HuH-7 (cell line): Measurements from ENCODE around the gene SYNE2.
"Not testable (repeated sequence)": the region's sequence is repeated elsewhere in the genome, so short reads cannot be mapped to it uniquely, and the experiment has no call there.

Experiments used
- DNase-seq: peaks from one replicate; pipeline ENCODE4 v3.0.0; 2011; ENCODE audit warnings: low spot score

The SYNE2 gene

DNA sequence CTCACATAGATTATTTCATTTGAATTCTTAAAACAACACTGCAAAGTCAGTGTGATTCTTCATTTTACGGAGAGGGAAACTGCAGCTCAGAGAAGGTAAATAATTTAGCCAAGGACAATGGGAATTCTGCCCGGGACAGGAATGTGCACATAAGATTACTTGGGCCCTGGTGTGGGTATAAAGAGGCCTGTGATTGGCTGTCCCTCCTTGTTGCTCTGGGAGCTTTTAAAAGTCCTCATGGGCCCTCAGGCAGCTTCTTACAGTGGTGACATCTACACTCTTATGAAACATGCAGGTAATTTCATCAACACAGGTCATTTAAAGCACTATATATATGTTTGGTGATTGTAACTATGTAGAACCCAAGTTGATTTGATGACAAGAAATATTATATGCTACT is 341.0 kb downstream of the SYNE2 start:
- DNase-seq, result no peak

GRCh38 chr14:64194404-64194803 is 341.6 kb downstream of the SYNE2 start:
- no peak for DNase-seq

DNA sequence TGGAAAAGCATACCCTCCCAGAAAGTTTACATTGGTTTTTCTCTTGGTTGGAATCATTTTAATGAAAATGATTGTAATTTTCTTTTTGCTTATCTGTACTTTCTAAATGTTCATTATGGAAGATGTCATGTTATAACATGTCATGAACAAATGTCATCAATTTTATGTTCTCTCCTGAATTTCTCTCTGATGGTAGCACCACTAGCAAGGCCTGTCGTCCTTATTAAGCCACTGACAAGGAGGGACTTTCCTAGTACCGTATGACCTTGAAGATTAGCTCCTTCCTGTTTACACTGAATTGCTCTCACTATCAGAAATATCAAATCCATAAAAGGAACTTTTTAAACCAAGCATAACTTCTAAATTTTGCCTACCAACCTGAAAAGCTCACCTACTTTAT is 342.4 kb downstream of the SYNE2 start:
- DNase-seq, result no peak

- DNase-seq, result no peak
Observed at GRCh38 chr14:64196056-64196455, 343.3 kb downstream of the SYNE2 start.

DNA sequence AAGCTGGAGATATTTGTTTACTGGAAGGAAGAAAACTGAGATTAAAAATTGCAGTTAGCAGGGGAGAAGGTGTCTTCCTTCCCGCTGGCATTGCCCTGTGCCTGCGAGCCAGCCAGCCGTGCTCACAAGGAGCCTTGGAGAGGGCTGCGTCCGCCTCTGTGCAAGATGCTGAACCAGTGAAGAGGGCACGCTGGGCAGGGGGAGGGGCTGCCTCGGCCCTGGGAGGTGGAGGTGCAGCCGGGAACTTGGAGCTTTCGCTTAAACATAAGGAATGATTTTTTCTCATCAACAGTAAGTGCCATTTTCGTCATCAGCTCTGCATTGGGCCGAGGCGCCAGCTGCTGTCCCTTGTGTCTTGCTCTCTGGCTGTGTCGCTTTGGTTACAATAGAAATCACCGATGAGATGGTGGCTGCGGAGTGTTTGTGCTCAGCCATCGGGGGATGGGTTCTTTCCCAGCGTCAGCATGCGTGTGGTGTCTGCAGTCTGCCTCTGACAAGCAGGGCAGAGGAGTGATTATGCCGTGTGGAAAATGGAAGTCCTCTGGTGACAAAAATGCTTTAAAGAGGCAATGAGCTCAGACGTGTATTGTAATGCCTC is 344.1 kb downstream of the SYNE2 start:
- no peak for DNase-seq

DNA sequence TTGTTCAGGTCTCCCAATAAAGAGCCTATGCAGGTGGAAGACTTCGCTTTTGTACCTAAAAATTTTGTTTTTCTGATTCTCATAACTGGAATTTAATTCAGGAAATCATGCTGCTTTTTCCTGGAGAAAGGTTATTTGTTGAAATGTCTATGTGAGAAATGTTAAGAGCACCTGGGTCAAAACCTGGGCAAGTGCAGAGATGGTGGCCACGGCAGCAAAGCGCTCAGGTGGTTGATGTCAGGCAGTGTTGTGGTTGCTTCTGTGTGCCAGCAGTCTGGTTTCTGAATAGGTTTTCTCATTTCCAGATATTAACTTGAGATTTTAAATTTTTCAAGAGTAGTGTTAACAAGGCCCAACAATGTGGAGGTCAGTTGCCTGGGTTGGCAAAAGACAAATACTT is 345.2 kb downstream of the SYNE2 start:
- DNase-seq, result no peak

DNA sequence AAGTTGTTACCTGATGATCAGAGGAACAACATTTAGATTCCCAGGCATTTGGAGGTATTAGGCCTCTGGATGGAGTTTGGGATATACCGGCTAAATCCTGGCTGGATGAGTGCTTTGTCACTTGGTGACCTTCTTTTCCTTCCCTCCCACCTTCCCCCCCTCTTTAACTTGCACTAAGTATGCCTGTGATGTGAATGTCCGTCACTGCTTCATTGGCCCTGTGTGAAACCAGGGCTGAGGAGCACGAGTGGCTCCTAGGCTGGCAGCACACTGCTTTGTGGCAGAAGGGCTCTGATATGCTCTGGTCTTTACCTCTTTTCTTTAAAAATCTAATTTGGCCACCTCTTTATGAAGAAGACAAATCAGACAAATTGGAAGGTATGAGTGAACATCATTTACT is 345.7 kb downstream of the SYNE2 start:
- no peak for DNase-seq

DNA sequence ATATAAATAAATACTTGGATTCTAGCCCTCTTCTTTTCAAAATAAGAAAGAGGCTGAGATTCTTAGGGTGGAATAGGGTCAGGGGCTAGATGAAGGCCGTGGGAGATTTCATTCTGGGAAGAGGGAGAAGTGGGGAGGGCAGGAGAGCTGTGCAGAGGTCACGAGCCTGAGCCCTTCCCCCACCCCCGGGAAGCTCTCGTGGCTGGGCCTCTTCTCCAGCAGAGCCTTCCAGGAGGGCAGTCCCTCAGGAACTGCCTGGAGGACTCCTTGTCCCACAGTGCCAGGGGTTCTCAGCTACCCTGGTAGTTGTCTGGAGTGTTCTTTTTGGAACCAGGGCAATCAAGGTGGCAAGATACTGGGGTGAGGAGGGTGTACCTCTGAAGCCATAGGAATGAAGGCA is 347.4 kb downstream of the SYNE2 start:
- DNase-seq, result no peak

DNA sequence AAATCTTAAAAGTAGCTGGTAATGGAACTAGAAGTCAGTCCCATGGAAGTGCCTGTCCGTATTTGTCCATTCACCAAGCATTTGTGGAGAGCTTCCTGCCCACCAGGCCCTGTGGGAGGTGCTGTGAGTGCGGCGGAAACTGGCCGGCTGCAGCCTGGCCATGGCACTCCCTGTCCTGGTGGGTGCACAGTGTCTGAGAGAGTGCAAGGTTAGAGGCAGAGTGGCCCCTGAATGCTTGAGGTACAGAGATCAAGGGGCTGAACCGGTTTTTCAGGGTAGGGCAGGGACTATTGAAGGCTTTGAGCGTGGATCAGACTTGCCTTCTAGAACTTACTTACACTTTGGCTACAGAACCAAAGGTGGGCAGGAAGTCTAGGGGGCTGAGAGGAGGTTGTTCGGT is 348.5 kb downstream of the SYNE2 start:
- no peak for DNase-seq

- no peak for DNase-seq
Observed at GRCh38 chr14:64201921-64202545, 349.2 kb downstream of the SYNE2 start.

GRCh38 chr14:64202716-64203115 is 349.9 kb downstream of the SYNE2 start:
- DNase-seq, result no peak

DNA sequence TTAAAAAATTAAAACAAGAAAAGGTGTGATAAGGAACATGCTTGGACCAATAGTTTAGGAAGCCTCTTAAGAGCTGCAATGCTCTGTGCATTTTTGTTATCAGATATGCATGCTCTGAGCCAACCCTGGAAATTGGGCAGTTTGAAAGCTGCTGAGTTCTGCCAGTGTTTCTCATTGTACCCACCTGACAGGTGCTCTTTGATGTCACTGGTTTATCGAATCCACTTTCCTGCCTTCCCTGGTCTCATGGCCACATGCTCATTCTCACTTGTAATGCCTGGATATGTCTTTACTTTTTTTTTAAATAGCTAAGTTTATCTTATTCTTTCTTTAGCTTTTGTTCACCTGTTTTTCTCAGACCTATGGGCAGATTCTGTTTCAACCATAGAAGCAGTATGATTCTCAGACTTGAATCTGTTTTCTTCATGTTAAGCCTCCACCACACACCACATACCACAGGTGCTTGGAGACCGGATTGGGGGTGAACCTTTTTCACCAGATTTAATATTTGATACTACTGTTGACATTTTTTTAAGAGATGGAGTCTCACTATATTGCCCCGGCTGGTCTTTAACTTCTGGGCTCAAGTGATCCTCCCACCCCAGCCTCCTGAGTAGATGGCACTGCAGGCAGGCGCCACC is 350.7 kb downstream of the SYNE2 start:
- no peak for DNase-seq

GRCh38 chr14:64208261-64208660 is 355.5 kb downstream of the SYNE2 start:
- no peak for DNase-seq

- no peak for DNase-seq
Observed at GRCh38 chr14:64208981-64209380, 356.2 kb downstream of the SYNE2 start.

GRCh38 chr14:64209444-64210131 is 356.8 kb downstream of the SYNE2 start:
- no peak for DNase-seq

DNA sequence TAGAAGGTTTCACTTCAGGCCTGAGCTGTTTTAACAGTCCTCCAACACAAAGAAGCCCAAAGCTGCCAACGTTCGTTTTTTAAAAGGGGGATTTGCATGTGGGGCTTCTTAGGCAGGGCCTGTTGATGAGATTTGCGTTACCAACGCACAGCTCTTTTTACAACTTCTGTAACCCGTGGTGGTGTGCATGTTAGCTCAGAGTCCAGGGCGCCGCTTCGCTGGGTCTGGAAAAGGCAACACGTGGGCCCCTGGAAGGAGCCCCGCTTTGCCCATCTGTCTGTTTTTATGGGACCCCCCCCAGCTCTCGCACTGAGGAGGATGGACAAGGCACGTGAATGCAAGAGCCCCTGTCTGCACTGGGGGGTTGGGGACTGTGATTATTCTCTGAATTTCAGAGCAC is 357.4 kb downstream of the SYNE2 start:
- DNase-seq, result no peak

DNA sequence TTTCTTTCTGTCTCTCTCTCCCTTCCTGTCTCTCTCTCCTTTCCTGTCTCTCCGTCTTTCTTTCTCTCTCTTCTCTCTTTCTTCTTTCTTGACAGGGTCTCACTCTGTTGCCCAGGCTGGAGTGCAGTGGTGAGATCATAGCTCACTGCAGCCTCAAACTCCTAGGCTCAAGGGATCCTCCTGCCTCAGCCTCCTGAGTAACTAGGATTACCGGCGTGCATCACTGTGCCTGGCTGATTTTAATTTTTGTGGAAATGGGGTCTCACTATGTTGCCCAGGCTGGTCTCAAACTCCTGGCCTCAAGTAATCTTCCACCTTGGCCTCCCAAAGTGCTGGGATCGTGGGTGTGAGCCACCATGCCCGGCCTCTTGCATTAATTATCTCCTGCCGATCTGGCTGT is 358.1 kb downstream of the SYNE2 start:
- DNase-seq, result not testable (repeated sequence)

DNA sequence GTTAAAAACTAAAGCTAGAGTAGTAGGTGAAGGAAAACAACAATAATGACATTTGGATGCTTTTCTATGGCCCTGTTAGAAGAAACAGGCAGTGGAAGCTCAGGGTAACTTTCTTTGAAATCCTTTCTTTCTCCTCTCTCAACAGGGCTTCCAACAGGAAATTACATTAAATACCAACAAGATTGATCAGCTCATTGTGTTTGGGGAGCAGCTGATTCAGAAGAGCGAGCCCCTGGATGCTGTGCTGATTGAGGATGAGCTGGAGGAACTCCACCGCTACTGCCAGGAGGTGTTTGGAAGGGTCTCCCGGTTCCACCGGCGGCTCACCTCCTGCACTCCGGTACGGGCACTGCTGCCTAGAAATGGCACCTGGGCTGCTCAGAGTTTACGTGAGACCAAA is 359.9 kb downstream of the SYNE2 start:
- DNase-seq, result no peak

DNA sequence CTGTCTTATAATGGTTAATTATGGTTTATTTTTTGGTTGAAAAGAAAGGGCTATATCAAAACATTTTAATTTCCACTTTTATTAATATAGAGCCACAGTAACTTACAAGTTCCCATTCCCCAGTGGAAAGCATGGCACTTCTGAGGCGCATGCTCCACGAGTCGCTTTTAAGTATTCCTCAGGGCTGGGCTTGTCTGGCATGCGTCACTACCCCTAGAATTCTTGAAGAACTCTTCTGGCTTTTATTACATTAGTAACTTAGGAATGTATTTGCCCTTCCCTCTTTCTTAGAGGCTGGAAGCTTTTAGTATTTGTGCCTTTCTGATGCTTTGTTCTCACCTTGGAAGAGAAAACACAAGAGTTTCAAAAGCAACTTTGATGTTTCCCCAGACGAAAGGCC is 360.3 kb downstream of the SYNE2 start:
- DNase-seq, result no peak

- no peak for DNase-seq
Observed at GRCh38 chr14:64213853-64214570, 361.2 kb downstream of the SYNE2 start.

GRCh38 chr14:64215274-64215673 is 362.5 kb downstream of the SYNE2 start:
- no peak for DNase-seq

GRCh38 chr14:64215978-64216377 is 363.2 kb downstream of the SYNE2 start:
- no peak for DNase-seq

- no peak for DNase-seq
Observed at GRCh38 chr14:64217308-64217707, 364.5 kb downstream of the SYNE2 start.
